G401 (cell line): ENCODE measurements around the gene GTF3C6. TPM values are rescaled to one million over a fixed set of nuclear protein-coding genes. Genes with fewer than 3 reads are reported as not detected.
A peak's percentile ranks its signal among the peaks of the same experiment; 100 is the strongest.
"Not testable (repeated sequence)": the region's sequence is repeated elsewhere in the genome, so short reads cannot be mapped to it uniquely, and the experiment has no call there.

ENCODE experiments used
- DNase-seq: peaks from one replicate; pipeline ENCODE4 v3.0.0-alpha.2; 2015; ENCODE audit warnings: low spot score
- in situ Hi-C: cut with HindIII; loops from 2 replicates; pipeline ENCODE4 v1.10.0; 2016; ENCODE audit warnings: low sequenced_read_pairs, mixed read lengths
- total RNA-seq: library from RNA; depleted of rRNA; stranded (reverse); fragments of >200 nt; shearing (Covaris generic); gene quantifications from 2 replicates; pipeline ENCODE4 v1.2.3, GENCODE V29; 2014; rRNA removed

GTF3C6 gene, protein sequence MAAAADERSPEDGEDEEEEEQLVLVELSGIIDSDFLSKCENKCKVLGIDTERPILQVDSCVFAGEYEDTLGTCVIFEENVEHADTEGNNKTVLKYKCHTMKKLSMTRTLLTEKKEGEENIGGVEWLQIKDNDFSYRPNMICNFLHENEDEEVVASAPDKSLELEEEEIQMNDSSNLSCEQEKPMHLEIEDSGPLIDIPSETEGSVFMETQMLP
- total RNA-seq: 38.2 and 43.0 TPM in 2 replicates

GRCh38 chr6:110958329-110959192 is at the start of gene GTF3C6:
GTF3C6 (plus strand) TSS chr6:110958706; CDS start chr6:110958770, 64 bp downstream.
- DNase-seq: peak; percentile 93
- in situ Hi-C loops: loop anchor here (5.0 kb wide), 1 partner anchor 81 kb away; no protein-coding TSS in a partner anchor

GRCh38 chr6:110930781-110931180 is 27.7 kb upstream of the GTF3C6 start:
- no peak for DNase-seq
- in situ Hi-C loops: no loop called here

GRCh38 chr6:110933912-110934311 is 24.6 kb upstream of the GTF3C6 start:
- in situ Hi-C loops: no loop called here
- DNase-seq: no peak

DNA sequence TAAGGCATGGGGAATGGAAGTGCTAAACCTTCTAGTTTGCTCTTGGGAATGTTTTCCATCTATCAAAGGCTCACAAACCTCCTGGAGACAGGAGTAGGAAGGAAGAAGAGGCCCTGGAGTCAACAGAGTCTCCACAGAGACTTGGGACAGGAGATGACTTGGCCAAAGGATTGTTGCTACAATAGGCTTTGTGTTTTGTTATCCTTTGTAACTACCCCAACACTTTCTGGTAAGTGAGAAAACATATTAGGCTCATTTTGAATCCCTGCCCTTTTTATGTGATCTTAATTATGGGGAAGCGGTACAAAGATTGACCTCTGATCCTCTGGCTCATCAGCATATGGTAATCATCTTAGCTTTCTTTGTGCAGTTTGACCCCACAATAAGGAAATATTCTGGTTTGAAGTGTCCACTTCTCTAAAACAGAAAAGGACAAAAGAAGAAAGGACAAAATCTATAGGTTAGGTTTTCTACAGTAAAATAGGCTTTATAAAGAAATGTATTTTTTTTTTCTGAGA is 24.1 kb upstream of the GTF3C6 start:
- in situ Hi-C loops: no loop called here
- DNase-seq: no peak

GRCh38 chr6:110935171-110935570 is 23.3 kb upstream of the GTF3C6 start:
- DNase-seq: no peak
- in situ Hi-C loops: no loop called here

GRCh38 chr6:110938171-110938570 is 20.3 kb upstream of the GTF3C6 start:
- in situ Hi-C loops: no loop called here
- no peak for DNase-seq

DNA sequence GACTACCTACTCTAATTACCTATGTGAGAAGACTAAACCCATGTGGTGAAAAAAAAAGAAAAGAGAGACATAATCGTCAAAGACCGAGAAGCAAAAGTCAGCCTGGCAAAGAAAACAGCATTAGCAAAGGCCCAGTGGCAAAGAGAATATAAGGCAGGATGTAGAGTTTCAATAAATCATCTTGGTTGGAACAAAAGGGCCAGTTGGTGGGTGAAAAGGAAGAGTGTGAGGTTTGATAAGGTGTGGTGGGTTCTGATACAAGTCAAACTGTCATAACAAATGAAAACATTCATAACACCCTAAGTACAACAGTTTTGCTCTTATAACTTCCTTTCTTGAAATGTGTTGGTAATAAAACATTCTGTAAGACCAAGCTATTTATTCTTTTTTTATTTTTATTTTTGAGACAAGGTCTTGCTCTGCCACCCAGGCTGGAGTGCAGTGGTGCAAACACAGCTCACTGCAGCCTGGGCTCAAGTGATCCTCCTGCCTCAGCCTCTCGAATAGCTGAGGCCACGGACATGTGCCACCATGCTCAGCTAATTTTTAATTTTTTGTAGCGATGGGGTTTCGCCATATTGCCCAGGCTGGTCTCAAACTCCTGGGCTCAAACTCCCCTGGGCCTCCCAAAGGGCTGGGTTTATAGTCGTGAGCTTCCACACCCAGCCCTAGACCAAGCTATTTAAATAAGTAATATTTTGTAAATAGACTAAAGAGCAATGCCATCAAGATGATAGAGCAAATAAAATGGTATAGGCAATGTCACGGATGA is 18.9 kb upstream of the GTF3C6 start:
- in situ Hi-C loops: no loop called here
- no peak for DNase-seq

DNA sequence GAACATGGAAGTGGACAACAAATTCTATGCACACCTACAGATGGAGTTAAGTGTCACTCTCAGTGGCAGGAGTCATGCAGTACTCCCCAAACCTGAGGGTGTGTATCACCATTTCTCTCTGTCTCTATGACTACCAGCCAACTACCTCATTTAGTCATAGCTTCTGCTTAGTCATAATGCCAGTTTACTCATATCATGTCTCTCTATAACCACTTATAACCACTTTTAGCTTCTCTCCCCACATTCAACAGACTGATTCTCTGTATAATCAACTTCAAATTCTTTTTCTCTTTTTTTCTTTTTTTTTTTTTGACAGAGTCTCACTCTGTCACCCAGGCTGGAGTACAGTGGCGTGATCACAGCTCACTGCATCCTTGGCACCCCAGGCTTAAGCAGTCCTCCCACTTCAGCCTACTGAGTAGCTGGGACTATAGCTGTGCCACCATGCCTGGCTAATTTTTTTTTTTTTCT is 13.8 kb upstream of the GTF3C6 start:
- in situ Hi-C loops: no loop called here
- DNase-seq: no peak

DNA sequence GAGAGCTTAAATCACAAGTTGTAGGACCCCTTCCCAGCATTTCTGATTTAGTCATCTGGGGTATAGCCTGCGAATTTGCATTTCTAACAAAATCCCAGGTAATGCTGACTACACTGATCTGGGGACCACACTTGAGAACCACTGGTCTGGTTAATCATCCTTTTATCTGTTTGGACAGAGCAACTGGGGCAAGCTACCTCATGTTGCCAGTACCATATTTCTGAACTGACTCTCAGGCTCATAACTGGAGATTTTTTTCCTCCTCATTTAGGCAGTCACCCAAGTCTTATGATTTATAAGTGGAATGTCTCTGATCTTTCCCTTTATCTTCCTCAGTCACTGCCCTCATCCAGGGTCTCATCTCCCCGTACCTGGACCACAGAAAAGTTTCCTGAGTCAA is 12.0 kb upstream of the GTF3C6 start:
- DNase-seq: no peak
- in situ Hi-C loops: no loop called here

DNA sequence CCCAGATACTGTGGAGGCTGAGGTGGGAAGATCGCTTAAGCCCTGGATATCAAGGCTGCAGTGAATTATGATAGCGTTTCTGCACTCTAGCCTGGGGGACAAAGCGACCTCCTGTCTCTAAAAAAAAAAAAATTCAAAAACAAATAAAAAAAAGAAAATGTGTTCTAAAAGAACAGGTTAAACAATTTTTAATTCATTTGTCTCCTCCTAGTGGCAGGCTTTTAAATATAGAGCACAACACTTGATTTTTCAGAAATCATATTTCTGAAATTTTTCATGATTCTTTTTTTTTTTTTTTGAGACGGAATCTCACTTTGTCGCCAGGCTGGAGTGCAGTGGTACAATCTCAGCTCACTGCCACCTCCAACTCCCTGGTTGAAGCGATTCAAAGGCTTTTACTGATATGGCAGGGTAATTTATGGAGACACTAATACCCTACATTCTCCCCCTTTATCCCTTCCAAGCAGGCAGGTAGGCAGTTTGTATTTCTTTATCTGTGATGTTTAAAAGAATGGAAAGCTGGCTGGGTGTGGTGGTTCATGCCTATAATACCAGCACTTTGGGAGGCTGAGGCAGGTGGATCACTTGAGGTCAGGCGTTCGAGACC is 8.7 kb upstream of the GTF3C6 start:
- in situ Hi-C loops: no loop called here
- peak; percentile 21 for DNase-seq

- DNase-seq: no peak
- in situ Hi-C loops: no loop called here
These were observed 8.1 kb upstream of the GTF3C6 start for GRCh38 chr6:110950440-110950839.

DNA sequence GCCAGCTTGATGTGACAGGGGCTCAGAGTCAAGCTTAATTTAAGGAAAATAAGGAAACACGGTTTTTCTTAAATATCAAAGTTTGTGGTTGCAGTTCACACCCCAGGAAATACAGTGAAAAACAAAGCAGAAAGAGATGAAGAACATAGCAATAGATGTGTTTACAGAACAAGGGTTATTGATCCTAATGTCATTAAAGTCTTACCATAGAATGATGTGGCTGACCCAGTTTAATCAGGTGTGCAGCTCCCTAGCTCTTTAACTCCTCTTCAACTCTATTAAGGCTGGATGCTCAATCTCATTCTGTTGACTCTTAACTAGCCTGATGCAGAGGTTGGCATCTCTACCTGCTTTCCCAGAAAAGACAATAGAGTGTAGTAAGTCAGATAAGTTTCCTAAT is 7.5 kb upstream of the GTF3C6 start:
- in situ Hi-C loops: no loop called here

GRCh38 chr6:110951986-110952794 is 6.3 kb upstream of the GTF3C6 start:
- DNase-seq: no peak
- in situ Hi-C loops: no loop called here

More for the DNA sequence above, 7.5 kb upstream of the GTF3C6 start:
- DNase-seq: no peak

- in situ Hi-C loops: no loop called here
- DNase-seq: no peak
These were observed 4.7 kb upstream of the GTF3C6 start for GRCh38 chr6:110953633-110954303.

- no peak for DNase-seq
- in situ Hi-C loops: no loop called here
These were observed 1.5 kb downstream of the GTF3C6 start for GRCh38 chr6:110960014-110960390.

GRCh38 chr6:110962636-110963035 is 4.1 kb downstream of the GTF3C6 start:
- in situ Hi-C loops, DNase-seq: not testable (repeated sequence)

GRCh38 chr6:110965629-110966229 is 7.2 kb downstream of the GTF3C6 start:
- DNase-seq: no peak
- in situ Hi-C loops: no loop called here
